Vagina (tissue), 2 donors: ENCODE measurements around the gene HOXA5. TPM values are rescaled to one million over a fixed set of nuclear protein-coding genes. Genes with fewer than 3 reads are reported as not detected.

Source experiments
- DNase-seq, 2 donors: peaks; one replicate each; pipeline ENCODE4 v3.0.0-alpha.2; 2017; ENCODE audit errors: extremely low spot score in 2 of 2
- H3K27ac ChIP-seq: fragments of 200-600 bp; sonication (generic); one replicate; pipeline ENCODE4 v1.5.1; 2019
- H3K27me3 ChIP-seq: fragments of 200-600 bp; sonication (generic); one replicate; pipeline ENCODE4 v1.5.1; 2019
- H3K36me3 ChIP-seq, 2 donors: fragments of 200-600 bp; sonication (generic); one replicate each; pipeline ENCODE4 v1.5.1; 2017 to 2019
- H3K4me1 ChIP-seq: fragments of 200-600 bp; sonication (generic); one replicate; pipeline ENCODE4 v1.5.1; 2019
- H3K4me3 ChIP-seq, 2 donors: fragments of 200-600 bp; sonication (generic); 1 replicate in 1 of 2; 2 replicates in 1 of 2; pipeline ENCODE4 v1.5.1; 2016 to 2019
- H3K9me3 ChIP-seq: fragments of 200-600 bp; sonication (generic); one replicate; pipeline ENCODE4 v1.5.1; 2019
- CTCF ChIP-seq, 3 experiments: fragments of 450-650 bp in 2 of 3; fragments of 200-600 bp in 1 of 3; sonication (generic) in 1 of 3; IDR thresholded peaks; one replicate each; pipeline ENCODE4 v1.5.1; 2017 to 2019; ENCODE audit warnings: antibody characterized with exemption in 3 of 3, mild to moderate bottlenecking in 2 of 3, moderate library complexity in 2 of 3
- POLR2A ChIP-seq, 2 donors: fragments of 450-650 bp; IDR thresholded peaks; one replicate each; pipeline ENCODE4 v1.6.1; 2017; ENCODE audit warnings: antibody characterized with exemption in 2 of 2, mild to moderate bottlenecking in 2 of 2, moderate library complexity in 2 of 2
- POLR2AphosphoS5 ChIP-seq, 2 donors: sonication (generic); formaldehyde crosslinking; IDR thresholded peaks; one replicate each; pipeline ENCODE4 v1.9.0; 2017; ENCODE audit warnings: antibody characterized with exemption in 2 of 2, mild to moderate bottlenecking in 2 of 2, low read depth in 1 of 2; ENCODE audit not compliant: insufficient read depth in 1 of 2
- intact Hi-C: fragments of 100-400 bp; cut with DNase I; formaldehyde crosslinking; loops from one replicate; pipeline ENCODE4 v1.15.1; 2023
- total RNA-seq: library from RNA; depleted of rRNA; stranded (reverse); fragments of >200 nt; gene quantifications from one replicate; pipeline ENCODE4 v1.2.3, GENCODE V29; 2016

Gene HOXA5
- total RNA-seq, 1 donor from 2014 or later = 6.1 TPM

GRCh38 chr7:27121684-27122076, 21.8 kb downstream of the HOXA5 start:
- no peaks in the 10 kb centered on the region for H3K9me3 ChIP-seq
- no peaks in the 10 kb centered on the region for H3K4me1 ChIP-seq
- intact Hi-C loops = no loop called here
- H3K4me3 ChIP-seq = no peak overlapping the region
- H3K27me3 ChIP-seq = no peaks in the 10 kb centered on the region
- no peak for DNase-seq
- no peak overlapping the region for H3K27ac ChIP-seq
- no peaks in the 10 kb centered on the region for H3K36me3 ChIP-seq
- TF ChIP-seq POLR2A (IDR thresholded peaks at IDR 0.05) = no peak
- TF ChIP-seq CTCF (IDR thresholded peaks at IDR 0.05) = no peak
- TF ChIP-seq POLR2AphosphoS5 (IDR thresholded peaks at IDR 0.05; ENCODE audit: insufficient read depth in 1 of 2, low read depth in 1 of 2) = no peak

- H3K4me1 ChIP-seq = peaks cover 6% of the 10 kb centered on the region
- TF ChIP-seq CTCF (IDR thresholded peaks at IDR 0.05) = no peak
- no peak for TF ChIP-seq POLR2A (IDR thresholded peaks at IDR 0.05)
- TF ChIP-seq POLR2AphosphoS5 (IDR thresholded peaks at IDR 0.05; ENCODE audit: insufficient read depth in 1 of 2, low read depth in 1 of 2) = no peak
- H3K9me3 ChIP-seq = no peaks in the 10 kb centered on the region
- no peaks in the 10 kb centered on the region for H3K36me3 ChIP-seq
- intact Hi-C loops = no loop called here
- H3K4me3 ChIP-seq = no peak overlapping the region
- DNase-seq = no peak
- no peak overlapping the region for H3K27ac ChIP-seq
- H3K27me3 ChIP-seq = no peaks in the 10 kb centered on the region
These were observed 24.0 kb downstream of the HOXA5 start for GRCh38 chr7:27119412-27119911.

GRCh38 chr7:27118580-27118979, 24.9 kb downstream of the HOXA5 start:
- H3K27me3 ChIP-seq = no peaks in the 10 kb centered on the region
- no peak overlapping the region for H3K27ac ChIP-seq
- intact Hi-C loops = no loop called here
- no peak for DNase-seq
- peaks cover 13% of the 10 kb centered on the region for H3K4me1 ChIP-seq
- H3K36me3 ChIP-seq = no peaks in the 10 kb centered on the region
- H3K9me3 ChIP-seq = no peaks in the 10 kb centered on the region
- TF ChIP-seq CTCF (IDR thresholded peaks at IDR 0.05) (no peak), POLR2AphosphoS5 (IDR thresholded peaks at IDR 0.05; ENCODE audit: insufficient read depth in 1 of 2, low read depth in 1 of 2) (no peak), POLR2A (IDR thresholded peaks at IDR 0.05) (no peak)
- no peak overlapping the region for H3K4me3 ChIP-seq

- Histone ChIP-seq H3K4me3 (no peak overlapping the region), H3K36me3 (no peaks in the 10 kb centered on the region), H3K4me1 (peaks cover 13% of the 10 kb centered on the region), H3K27me3 (no peaks in the 10 kb centered on the region), H3K9me3 (no peaks in the 10 kb centered on the region), H3K27ac (no peak overlapping the region)
- intact Hi-C loops = no loop called here
- TF ChIP-seq POLR2AphosphoS5 (IDR thresholded peaks at IDR 0.05; ENCODE audit: insufficient read depth in 1 of 2, low read depth in 1 of 2) (no peak), CTCF (IDR thresholded peaks at IDR 0.05) (no peak), POLR2A (IDR thresholded peaks at IDR 0.05) (no peak)
- DNase-seq = no peak
These were observed 25.5 kb downstream of the HOXA5 start for GRCh38 chr7:27117887-27118491.
